PC-9 (cell line): ENCODE data around the gene UNC13C.

Experiments used
- EZH2 ChIP-seq: fragments of 200-600 bp; sonication (generic); IDR thresholded peaks from 2 replicates; pipeline ENCODE4 v1.8.0; 2017; ENCODE audit warnings: antibody characterized with exemption, low read depth
- TF ChIP-seq, protein P1 (sequence below): fragments of 200-600 bp; sonication (generic); conservative IDR thresholded peaks from 2 replicates; pipeline ENCODE4 v1.6.1; 2017; ENCODE audit warnings: mixed run types, antibody characterized with exemption, mild to moderate bottlenecking, moderate library complexity

DNA sequence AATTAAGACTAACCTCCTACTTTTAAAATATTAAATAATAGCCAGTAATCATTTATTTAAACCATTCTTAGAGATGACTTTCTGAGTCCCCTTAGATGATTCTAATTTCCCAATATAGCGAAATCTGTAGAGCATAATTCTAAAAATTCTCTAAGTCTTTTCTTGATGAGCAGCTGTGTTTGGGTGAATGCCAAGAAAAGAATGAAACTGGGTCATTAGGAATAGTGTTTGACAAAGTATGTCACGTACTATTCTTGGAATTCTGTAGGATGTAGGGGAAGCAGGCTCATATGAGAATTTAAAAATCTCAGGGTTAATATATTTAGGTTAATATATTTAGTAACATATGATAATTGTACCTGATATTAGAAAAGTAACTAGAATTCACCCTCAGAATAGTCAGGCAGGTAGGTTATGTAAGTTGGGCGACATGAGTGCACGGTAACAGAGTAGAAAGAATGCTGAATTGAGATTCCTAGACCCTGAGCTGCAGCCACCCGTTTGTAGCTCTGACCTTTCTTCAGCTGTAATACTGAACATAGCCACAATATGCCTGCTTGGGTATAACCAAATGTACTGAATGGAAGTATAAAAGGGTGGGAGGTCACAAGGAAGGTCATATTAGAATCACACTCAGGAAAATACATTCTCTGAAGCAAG is 524.3 kb downstream of the UNC13C start:
- TF ChIP-seq, protein P1, sequence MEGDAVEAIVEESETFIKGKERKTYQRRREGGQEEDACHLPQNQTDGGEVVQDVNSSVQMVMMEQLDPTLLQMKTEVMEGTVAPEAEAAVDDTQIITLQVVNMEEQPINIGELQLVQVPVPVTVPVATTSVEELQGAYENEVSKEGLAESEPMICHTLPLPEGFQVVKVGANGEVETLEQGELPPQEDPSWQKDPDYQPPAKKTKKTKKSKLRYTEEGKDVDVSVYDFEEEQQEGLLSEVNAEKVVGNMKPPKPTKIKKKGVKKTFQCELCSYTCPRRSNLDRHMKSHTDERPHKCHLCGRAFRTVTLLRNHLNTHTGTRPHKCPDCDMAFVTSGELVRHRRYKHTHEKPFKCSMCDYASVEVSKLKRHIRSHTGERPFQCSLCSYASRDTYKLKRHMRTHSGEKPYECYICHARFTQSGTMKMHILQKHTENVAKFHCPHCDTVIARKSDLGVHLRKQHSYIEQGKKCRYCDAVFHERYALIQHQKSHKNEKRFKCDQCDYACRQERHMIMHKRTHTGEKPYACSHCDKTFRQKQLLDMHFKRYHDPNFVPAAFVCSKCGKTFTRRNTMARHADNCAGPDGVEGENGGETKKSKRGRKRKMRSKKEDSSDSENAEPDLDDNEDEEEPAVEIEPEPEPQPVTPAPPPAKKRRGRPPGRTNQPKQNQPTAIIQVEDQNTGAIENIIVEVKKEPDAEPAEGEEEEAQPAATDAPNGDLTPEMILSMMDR = no peak
- no peak for TF ChIP-seq EZH2
